Measurements from ENCODE around the gene RBBP7. TPM values are rescaled to one million over a fixed set of nuclear protein-coding genes. Genes with fewer than 3 reads are reported as not detected.
A peak's percentile ranks its signal among the peaks of the same experiment; 100 is the strongest.

Gene RBBP7
- total RNA-seq, 1 experiment from 2014 or later = 197 TPM

DNA sequence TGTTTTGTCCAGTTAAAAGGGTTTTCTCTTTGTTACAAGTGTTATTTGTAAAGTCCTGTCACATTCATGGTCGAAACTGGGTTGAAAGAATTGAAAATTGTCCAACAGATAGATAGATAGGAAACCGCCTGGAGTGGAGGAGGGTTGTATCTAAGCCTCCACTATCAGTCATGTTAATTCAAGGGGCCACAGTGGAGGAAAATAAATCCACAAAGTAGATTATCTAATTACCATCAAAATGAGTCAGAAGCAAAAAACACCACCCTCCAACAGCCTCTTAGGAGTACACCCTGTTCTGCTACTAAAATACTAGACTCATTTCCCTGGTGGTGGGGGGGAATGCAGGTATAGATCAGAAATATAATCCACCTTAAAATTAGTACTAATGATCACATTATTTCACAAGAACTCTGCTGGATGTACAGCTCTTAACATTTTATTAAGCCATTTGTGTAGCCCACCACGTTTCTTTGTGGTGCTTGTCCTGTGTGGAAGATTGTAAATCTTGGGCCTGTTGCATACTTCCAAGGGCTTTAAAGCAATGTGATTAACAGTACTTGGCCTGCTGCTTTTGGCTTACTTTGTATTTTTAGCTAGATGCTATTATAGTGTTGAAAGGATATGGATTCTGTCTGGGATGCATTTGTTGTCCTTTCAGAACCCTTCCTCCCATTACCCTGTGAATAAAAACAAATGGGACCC is 26.8 kb downstream of the RBBP7 start:
- Histone ChIP-seq H3K4me2 (no peak overlapping the region), H3K9me3 (ENCODE audit: insufficient read depth, low read depth) (no peaks in the 10 kb centered on the region), H3F3A (ENCODE audit: insufficient read depth, low read depth) (peaks cover 39% of the 10 kb centered on the region; the same call in 1 of the 2 replicates), H3K36me3 (ENCODE audit: low read depth) (peaks cover 6% of the 10 kb centered on the region; the same call in 1 of the 2 replicates), H3K27ac (no peak overlapping the region), H4K20me1 (ENCODE audit: insufficient read depth) (peaks cover 4% of the 10 kb centered on the region; the same call in 1 of the 2 replicates), H3K9me2 (ENCODE audit: insufficient read depth) (no peaks in the 10 kb centered on the region), H3K27me3 (ENCODE audit: insufficient read depth, low read depth) (no peaks in the 10 kb centered on the region), H2AFZ (no peak overlapping the region), H3K4me1 (replicated peaks; ENCODE audit: insufficient read depth) (no peaks in the 10 kb centered on the region), H3K79me2 (ENCODE audit: low read depth) (no peaks in the 10 kb centered on the region), H3K4me3 (no peak overlapping the region)
- intact Hi-C loops (cut with micrococcal nuclease; ENCODE audit: unreplicated experiment) = no loop called here
- BruUV-seq (replicated peaks) = TSS peak; percentile 11
- TF ChIP-seq EZH2 (IDR thresholded peaks at IDR 0.05; ENCODE audit: low read depth) (no peak), CTCF (conservative IDR thresholded peaks at IDR 0.05) (no peak)
- no peak for DNase-seq
- ChIA-PET POLR2A (ENCODE audit: unreplicated experiment) (no interaction called here), CTCF (no interaction called here)

GRCh38 chrX:16842684-16843083 is 27.5 kb downstream of the RBBP7 start:
- intact Hi-C loops (cut with micrococcal nuclease; ENCODE audit: unreplicated experiment) = no loop called here
- Histone ChIP-seq H3F3A (ENCODE audit: insufficient read depth, low read depth) (peaks cover 39% of the 10 kb centered on the region; the same call in 1 of the 2 replicates), H3K79me2 (ENCODE audit: low read depth) (no peaks in the 10 kb centered on the region), H3K4me3 (no peak overlapping the region), H3K36me3 (ENCODE audit: low read depth) (peaks cover 6% of the 10 kb centered on the region; the same call in 1 of the 2 replicates), H3K4me2 (no peak overlapping the region), H3K27ac (no peak overlapping the region), H3K27me3 (ENCODE audit: insufficient read depth, low read depth) (no peaks in the 10 kb centered on the region), H4K20me1 (ENCODE audit: insufficient read depth) (peaks cover 4% of the 10 kb centered on the region; the same call in 1 of the 2 replicates), H3K4me1 (replicated peaks; ENCODE audit: insufficient read depth) (no peaks in the 10 kb centered on the region), H3K9me2 (ENCODE audit: insufficient read depth) (no peaks in the 10 kb centered on the region), H2AFZ (no peak overlapping the region), H3K9me3 (ENCODE audit: insufficient read depth, low read depth) (no peaks in the 10 kb centered on the region)
- DNase-seq = no peak
- ChIA-PET CTCF (no interaction called here), POLR2A (ENCODE audit: unreplicated experiment) (no interaction called here)
- no peak for TF ChIP-seq CTCF (conservative IDR thresholded peaks at IDR 0.05)
- TF ChIP-seq EZH2 (IDR thresholded peaks at IDR 0.05; ENCODE audit: low read depth) = no peak
- no TSS peak for BruUV-seq (replicated peaks)

GRCh38 chrX:16839852-16840460 is 30.2 kb downstream of the RBBP7 start:
- intact Hi-C loops (cut with micrococcal nuclease; ENCODE audit: unreplicated experiment) = no loop called here
- H3K27me3 ChIP-seq (ENCODE audit: insufficient read depth, low read depth) = no peaks in the 10 kb centered on the region
- no peaks in the 10 kb centered on the region for H3K9me3 ChIP-seq (ENCODE audit: insufficient read depth, low read depth)
- TF ChIP-seq EZH2 (IDR thresholded peaks at IDR 0.05; ENCODE audit: low read depth) (no peak), CTCF (conservative IDR thresholded peaks at IDR 0.05) (no peak)
- peaks cover 4% of the 10 kb centered on the region; the same call in 1 of the 2 replicates for H4K20me1 ChIP-seq (ENCODE audit: insufficient read depth)
- H2AFZ ChIP-seq = no peak overlapping the region
- POLR2A ChIA-PET (ENCODE audit: unreplicated experiment) = no interaction called here
- no peaks in the 10 kb centered on the region; the same call in 1 of the 2 replicates for H3K36me3 ChIP-seq (ENCODE audit: low read depth)
- H3K9me2 ChIP-seq (ENCODE audit: insufficient read depth) = no peaks in the 10 kb centered on the region
- peak in 1 of 2 experiments; percentile 43 for DNase-seq
- no peak overlapping the region for H3K4me2 ChIP-seq
- CTCF ChIA-PET = no interaction called here
- H3K4me1 ChIP-seq (replicated peaks; ENCODE audit: insufficient read depth) = no peaks in the 10 kb centered on the region
- H3F3A ChIP-seq (ENCODE audit: insufficient read depth, low read depth) = peaks cover 25% of the 10 kb centered on the region; the same call in 1 of the 2 replicates
- H3K4me3 ChIP-seq = no peak overlapping the region
- no peaks in the 10 kb centered on the region for H3K79me2 ChIP-seq (ENCODE audit: low read depth)
- peak overlapping the region; percentile 39; the same call in 1 of the 2 replicates for H3K27ac ChIP-seq
- BruUV-seq (replicated peaks) = no TSS peak
